HG02885 (cell line): Measurements from ENCODE around the gene ZBTB20.
A peak's percentile ranks its signal among the peaks of the same experiment; 100 is the strongest.

Experiments used
- ATAC-seq: cut with Tn5 transposase; IDR thresholded peaks from one replicate; pipeline ENCODE4 v1.9.1; 2021; ENCODE audit warnings: mild to moderate bottlenecking; ENCODE audit not compliant: unreplicated experiment, poor library complexity

ZBTB20 gene

GRCh38 chr3:114442246-114442645, 704.8 kb downstream of the ZBTB20 start:
- no peak for ATAC-seq

GRCh38 chr3:114441386-114441785, 705.7 kb downstream of the ZBTB20 start:
- no peak for ATAC-seq

GRCh38 chr3:114440700-114441099, 706.4 kb downstream of the ZBTB20 start:
- no peak for ATAC-seq

DNA sequence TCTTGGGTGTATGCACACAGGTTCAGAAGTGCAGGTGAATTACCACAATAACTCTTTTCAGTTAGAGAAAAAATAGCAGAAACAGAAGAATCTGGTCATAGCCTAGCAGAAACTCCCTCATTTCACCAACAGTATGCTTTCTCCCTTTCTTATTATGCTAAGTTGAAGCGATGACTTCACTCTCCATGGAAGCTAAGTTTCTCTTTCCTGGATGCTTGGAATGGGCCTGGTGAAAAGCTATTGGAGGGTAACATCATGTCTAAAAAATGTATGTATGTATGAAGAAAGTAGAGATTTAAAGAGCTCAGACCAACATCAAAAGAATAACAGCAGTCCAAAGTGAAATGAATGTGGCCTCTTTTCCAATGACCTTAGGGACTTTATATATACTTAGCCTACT, 707.8 kb downstream of the ZBTB20 start:
- ATAC-seq = no peak

DNA sequence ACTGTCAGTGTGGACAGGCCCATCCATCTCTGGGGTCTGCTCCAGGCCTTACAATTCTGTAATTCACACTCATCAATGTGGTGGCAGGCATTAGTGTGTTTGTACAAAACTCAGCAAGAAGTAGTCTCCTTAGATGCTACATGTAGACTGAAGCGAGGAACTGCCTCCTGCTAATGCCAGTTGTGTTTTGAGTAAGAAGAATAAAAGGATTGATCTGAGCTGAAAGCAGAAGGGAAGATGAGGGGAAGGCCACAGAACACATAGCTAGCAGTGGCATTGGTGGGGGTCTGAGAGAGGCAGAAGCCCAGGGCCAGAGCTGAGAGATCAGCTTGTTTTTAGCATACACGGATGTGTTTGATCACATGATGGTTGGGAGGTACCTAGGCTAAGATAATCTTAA, 709.2 kb downstream of the ZBTB20 start:
- ATAC-seq = peak; percentile 35

- no peak for ATAC-seq
Observed at GRCh38 chr3:114436182-114436581, 710.9 kb downstream of the ZBTB20 start.

DNA sequence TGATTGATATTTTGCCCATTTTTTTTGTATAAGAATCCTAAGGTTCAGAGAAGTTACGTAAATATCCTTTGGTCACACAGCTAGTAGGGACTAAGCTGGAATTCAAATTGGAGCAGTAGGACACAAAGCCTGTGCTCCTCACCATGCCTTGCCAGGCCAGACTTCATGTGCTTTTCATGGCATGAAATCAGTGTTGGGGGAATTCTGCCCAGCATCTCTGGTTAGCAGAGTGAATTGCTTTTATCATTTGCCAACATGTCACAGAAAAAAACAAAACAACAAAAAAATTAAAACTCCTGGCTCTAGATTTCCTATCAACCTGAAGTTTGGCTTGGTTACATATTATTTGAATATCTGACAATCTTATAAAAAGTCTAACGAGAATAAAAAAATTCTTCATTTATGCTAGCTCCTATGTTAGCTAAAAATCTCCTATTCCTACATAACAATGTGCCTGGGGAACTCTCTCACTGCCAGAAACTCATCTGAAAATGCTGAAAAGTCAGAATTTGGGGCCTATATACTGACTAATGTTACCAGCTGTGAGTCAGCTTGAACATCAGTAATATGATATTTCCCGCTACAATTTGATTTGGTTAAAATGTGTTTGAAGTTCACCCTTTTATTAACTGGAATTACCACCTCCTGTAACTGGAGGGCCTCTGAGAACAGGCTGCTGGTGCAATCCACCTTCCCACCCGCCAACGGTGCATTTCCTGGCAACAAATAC, 711.5 kb downstream of the ZBTB20 start:
- no peak for ATAC-seq

DNA sequence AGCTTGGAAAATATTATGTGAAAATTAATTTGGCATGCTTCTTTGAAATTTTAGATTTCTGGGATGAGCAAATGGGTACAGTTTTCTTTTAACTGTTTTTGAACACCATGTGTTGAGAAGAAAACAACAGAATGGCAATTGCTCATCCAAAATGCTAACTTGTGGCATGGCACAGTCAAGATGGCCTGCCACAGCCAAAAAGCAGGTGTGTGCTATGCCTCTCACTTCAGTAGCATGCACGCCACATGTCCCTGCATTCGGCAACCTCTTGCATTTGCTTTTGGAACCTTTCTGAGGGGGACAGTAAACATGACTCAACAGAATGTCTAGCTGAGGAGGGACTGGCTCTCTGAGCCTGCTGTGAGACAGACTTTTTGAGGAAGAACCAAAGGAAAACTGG, 714.8 kb downstream of the ZBTB20 start:
- no peak for ATAC-seq

- ATAC-seq = peak; percentile 89
Observed at GRCh38 chr3:114428044-114428595, 719.0 kb downstream of the ZBTB20 start.

- ATAC-seq = no peak
Observed at GRCh38 chr3:114427285-114428043, 719.6 kb downstream of the ZBTB20 start.

- no peak for ATAC-seq
Observed at GRCh38 chr3:114424337-114424736, 722.8 kb downstream of the ZBTB20 start.

DNA sequence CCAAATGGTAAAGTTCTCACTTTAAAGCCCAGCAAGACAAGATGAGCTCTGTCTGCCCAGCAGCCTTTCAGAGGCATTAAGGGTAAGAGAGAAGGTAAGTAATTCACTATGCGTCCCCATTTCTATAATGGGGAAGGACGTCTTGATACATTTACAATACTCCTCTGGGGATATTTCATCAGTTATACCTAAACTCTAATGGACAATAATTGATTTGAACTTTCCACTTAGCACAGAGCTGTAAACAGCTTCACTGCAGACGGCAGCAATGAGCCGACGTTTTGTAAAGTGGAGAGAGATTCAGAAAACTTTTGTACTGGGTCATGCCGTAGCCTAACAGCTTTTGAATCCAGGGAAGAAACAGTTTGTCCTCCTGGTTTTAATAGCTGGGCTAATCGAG, 725.9 kb downstream of the ZBTB20 start:
- ATAC-seq = no peak

DNA sequence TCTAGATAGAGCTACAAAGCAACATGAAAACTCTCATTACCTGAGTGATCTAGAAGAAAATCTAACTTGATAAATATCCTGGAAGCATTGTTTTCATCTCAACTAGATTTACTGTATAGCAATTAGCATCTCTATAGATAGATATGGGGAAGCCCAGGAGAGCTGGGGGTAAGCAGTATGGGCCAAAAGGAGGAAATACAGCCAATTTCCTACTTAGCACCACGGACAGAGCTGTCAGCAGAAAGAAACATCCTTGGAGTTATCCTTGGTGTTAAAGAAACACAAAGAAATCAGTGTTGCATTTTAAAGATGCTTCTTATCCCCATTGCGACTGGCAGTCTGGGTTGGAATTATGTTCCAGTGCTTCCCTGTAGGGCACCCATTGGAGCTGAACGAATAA, 727.0 kb downstream of the ZBTB20 start:
- no peak for ATAC-seq

- peak; percentile 83 for ATAC-seq
Observed at GRCh38 chr3:114418724-114419543, 728.2 kb downstream of the ZBTB20 start.

DNA sequence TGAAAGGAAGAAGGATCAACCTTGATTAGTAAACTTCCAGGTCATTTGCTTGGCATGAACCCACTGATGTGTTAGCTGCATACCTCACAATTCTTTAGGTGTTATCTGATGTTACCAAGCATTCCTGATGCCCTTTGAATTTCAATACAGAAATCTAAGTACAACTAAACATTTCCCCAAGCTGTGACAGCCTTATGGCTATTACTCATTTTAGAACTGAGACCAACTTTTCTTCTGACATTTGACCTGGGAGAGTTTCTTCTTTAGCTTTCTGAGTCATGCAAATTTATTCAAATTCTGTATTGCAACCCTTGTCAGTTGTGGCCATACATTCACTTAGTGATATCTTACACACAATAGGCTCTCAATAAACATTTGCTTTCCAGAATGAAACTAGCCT, 729.0 kb downstream of the ZBTB20 start:
- ATAC-seq = peak; percentile 82

GRCh38 chr3:114417675-114418074, 729.4 kb downstream of the ZBTB20 start:
- ATAC-seq = peak; percentile 9

GRCh38 chr3:114417265-114417664, 729.8 kb downstream of the ZBTB20 start:
- no peak for ATAC-seq

- ATAC-seq = peak; percentile 91
Observed at GRCh38 chr3:114411811-114412803, 735.0 kb downstream of the ZBTB20 start.

GRCh38 chr3:114411190-114411668, 735.9 kb downstream of the ZBTB20 start:
- no peak for ATAC-seq
